Osteocyte (in vitro differentiated cells): ENCODE data around the gene AACS. TPM values are rescaled to one million over a fixed set of nuclear protein-coding genes. Genes with fewer than 3 reads are reported as not detected.
"Not testable (repeated sequence)": the region's sequence is repeated elsewhere in the genome, so short reads cannot be mapped to it uniquely, and the experiment has no call there.

Experiments
- DNase-seq: peaks from one replicate; pipeline ENCODE4 v3.0.0; 2021; ENCODE audit warnings: mixed read lengths; ENCODE audit not compliant: unreplicated experiment; ENCODE audit errors: extremely low spot score
- H3K27ac Mint-ChIP-seq: one replicate; pipeline ENCODE4 v1.8.0; 2021; ENCODE audit warnings: mild to moderate bottlenecking, mixed read lengths; ENCODE audit not compliant: unreplicated experiment
- H3K27me3 Mint-ChIP-seq: one replicate; pipeline ENCODE4 v1.8.0; 2021; ENCODE audit warnings: mixed read lengths; ENCODE audit not compliant: unreplicated experiment
- H3K36me3 Mint-ChIP-seq: one replicate; pipeline ENCODE4 v1.8.0; 2021; ENCODE audit warnings: mixed read lengths; ENCODE audit not compliant: unreplicated experiment
- H3K4me1 Mint-ChIP-seq: one replicate; pipeline ENCODE4 v1.8.0; 2021; ENCODE audit warnings: mixed read lengths; ENCODE audit not compliant: unreplicated experiment
- H3K4me3 Mint-ChIP-seq: one replicate; pipeline ENCODE4 v1.8.0; 2021; ENCODE audit warnings: mild to moderate bottlenecking, moderate library complexity, mixed read lengths; ENCODE audit not compliant: unreplicated experiment
- H3K9me3 Mint-ChIP-seq: one replicate; pipeline ENCODE4 v1.8.0; 2021; ENCODE audit warnings: mixed read lengths; ENCODE audit not compliant: unreplicated experiment
- total RNA-seq: library from RNA; stranded (reverse); gene quantifications from 2 replicates; pipeline ENCODE4 v1.2.1, GENCODE V29; 2021
- TF ChIP-seq, protein P1 (sequence below): fragments of 200-600 bp; sonication (generic); IDR thresholded peaks from 2 replicates; pipeline ENCODE4 v1.5.0; 2021; ENCODE audit warnings: antibody characterized with exemption, mild to moderate bottlenecking, moderate library complexity

Gene AACS
- total RNA-seq, 1 donor from 2014 or later: 22.0 TPM

DNA sequence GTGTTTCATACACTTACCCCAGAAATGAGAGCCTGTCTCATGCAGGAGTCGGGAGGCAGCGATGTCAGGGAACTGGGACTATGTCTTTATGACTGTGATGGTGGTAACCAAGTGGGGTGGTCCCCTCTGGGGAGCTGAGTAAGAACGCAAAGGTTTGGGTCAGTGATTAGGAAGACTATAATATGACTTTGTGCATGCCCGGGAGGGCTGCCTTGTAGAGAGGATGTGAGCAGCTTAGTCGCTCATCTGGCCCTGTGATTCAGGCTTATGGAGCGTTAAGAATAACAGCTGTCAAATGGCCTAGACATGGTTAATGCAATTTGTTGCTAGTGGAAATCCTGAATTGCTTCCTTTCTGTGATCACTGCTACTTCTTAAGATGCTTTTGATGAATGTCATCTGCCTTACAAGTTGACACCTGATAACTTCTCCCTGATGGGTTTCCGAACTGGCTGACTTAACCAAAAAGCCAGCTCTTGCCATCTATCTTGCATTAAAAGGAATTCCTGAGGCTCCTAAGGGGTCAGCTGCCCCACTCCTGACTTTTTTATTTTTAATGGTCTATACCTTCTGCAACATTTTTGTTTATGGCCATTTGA lies 35.4 kb upstream of the AACS start:
- Mint-ChIP-seq H3K27me3 (no peaks in the 10 kb centered on the region), H3K36me3 (no peaks in the 10 kb centered on the region), H3K4me3 (no peak overlapping the region), H3K4me1 (no peaks in the 10 kb centered on the region), H3K27ac (no peak overlapping the region), H3K9me3 (peaks cover under 1% of the 10 kb centered on the region)
- TF ChIP-seq, protein P1, sequence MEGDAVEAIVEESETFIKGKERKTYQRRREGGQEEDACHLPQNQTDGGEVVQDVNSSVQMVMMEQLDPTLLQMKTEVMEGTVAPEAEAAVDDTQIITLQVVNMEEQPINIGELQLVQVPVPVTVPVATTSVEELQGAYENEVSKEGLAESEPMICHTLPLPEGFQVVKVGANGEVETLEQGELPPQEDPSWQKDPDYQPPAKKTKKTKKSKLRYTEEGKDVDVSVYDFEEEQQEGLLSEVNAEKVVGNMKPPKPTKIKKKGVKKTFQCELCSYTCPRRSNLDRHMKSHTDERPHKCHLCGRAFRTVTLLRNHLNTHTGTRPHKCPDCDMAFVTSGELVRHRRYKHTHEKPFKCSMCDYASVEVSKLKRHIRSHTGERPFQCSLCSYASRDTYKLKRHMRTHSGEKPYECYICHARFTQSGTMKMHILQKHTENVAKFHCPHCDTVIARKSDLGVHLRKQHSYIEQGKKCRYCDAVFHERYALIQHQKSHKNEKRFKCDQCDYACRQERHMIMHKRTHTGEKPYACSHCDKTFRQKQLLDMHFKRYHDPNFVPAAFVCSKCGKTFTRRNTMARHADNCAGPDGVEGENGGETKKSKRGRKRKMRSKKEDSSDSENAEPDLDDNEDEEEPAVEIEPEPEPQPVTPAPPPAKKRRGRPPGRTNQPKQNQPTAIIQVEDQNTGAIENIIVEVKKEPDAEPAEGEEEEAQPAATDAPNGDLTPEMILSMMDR: no peak
- no peak for DNase-seq

DNA sequence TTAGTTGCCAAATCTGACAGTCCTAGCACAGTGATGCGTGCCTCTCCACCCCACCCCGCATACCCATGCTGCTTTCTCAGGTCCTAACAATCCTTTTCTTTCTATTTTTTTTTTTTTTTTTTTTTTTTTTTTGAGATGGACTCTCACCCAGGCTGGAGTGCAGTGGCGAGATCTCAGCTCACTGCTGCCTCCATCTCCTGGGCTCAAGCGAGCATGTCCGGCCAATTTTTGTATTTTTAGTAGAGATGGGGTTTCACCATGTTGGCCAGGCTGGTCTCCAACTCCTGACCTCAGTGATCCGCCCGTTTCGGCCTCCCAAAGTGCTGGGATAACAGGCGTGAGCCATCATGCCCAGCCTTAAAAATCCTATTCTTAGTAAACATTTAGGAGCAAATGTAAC lies 33.8 kb upstream of the AACS start:
- H3K4me1 Mint-ChIP-seq, H3K9me3 Mint-ChIP-seq, H3K36me3 Mint-ChIP-seq, H3K27me3 Mint-ChIP-seq, H3K4me3 Mint-ChIP-seq, H3K27ac Mint-ChIP-seq, DNase-seq: not testable (repeated sequence)

DNA sequence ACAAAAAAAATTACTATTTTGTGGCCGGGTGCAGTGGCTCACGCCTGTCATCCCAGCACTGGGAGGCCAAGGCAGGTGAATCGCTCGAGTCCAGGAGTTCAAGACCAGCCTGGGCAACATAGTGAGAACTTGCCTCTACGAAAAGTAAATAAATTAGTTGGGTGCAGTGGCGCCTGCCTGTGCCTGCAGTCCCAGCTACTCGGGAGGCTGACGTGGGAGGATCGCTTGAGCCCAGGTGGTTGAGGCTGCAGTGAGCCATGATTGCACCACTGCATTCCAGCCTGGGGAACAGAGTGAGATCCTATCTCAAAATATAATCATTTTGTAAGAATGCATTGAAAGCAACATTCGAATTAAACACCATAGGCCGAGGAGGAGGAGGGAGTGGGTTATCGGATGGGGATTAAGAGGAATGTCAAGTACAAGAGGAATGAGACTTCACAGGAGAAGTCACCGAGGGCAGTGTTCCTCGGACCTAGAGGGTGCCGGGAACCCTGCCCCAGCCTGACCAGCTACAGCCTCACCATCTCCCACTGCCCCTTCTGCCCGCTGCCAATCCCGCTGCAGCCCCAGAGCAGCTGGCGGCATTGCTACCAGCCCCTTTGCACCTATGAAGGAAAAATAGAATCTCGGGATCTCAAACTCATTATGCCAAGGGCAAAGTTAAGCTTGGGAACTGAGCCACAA lies 32.6 kb upstream of the AACS start:
- Mint-ChIP-seq H3K27ac (no peak overlapping the region), H3K9me3 (peaks cover 4% of the 10 kb centered on the region), H3K4me3 (no peak overlapping the region), H3K27me3 (no peaks in the 10 kb centered on the region), H3K36me3 (no peaks in the 10 kb centered on the region), H3K4me1 (no peaks in the 10 kb centered on the region)
- TF ChIP-seq, protein P1: no peak
- no peak for DNase-seq

DNA sequence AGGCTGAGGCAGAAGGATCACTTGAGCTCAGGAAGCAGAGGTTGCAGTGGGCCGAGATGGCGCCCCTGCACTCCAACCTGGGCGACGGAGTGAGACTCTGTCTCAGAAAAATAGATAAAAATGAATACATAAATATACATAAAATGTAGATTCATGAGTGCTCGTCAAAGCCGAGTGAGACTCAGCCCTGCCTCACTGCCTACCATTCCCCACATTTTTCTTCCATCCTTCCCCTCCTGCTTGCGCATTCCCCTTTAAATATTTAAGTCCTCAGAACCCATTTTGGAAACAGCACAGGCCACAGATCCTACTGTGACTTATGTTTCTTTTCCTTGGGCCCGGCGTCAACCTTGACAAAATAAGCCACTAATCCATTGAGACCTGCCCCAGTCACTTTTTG lies 31.9 kb upstream of the AACS start:
- H3K27ac Mint-ChIP-seq: no peak overlapping the region

DNA sequence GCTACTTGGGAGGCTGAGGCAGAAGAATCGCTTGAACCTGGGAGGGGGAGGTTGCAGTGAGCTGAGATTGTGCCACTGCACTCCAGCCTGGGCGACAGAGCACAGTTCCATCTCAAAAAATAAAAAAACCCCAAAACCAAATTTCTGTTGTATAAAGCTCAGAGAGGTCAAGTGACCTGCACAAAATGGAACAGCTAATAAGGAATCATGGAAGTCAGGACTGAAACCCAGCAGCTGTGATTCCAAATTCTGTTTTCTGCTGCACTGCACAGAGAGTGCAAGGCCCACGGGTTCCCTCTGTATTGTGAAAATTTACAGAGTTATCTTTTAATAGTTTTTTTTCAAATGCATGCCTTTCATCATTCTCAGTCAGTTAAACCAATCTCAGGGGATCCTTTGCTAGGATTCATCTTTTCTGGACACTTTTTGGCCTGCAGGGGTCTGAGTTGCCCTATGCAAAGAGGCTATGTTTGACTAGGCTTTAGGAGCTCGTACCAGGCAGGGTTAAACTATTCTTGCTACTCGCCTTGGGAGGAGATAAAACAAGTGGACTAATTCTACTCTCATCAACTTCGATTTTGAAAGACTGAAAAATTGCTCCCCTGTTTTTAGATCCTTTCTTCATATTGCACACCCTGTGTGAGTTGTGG lies 26.1 kb upstream of the AACS start:
- Mint-ChIP-seq H3K9me3 (peaks cover 4% of the 10 kb centered on the region), H3K36me3 (no peaks in the 10 kb centered on the region), H3K4me3 (no peak overlapping the region), H3K27me3 (peaks cover 6% of the 10 kb centered on the region), H3K4me1 (no peaks in the 10 kb centered on the region), H3K27ac (no peak overlapping the region)
- TF ChIP-seq, protein P1: no peak
- no peak for DNase-seq

More for the DNA sequence above, 31.9 kb upstream of the AACS start:
- TF ChIP-seq, protein P1: no peak
- no peaks in the 10 kb centered on the region for H3K4me1 Mint-ChIP-seq
- no peaks in the 10 kb centered on the region for H3K36me3 Mint-ChIP-seq
- DNase-seq: no peak
- no peak overlapping the region for H3K4me3 Mint-ChIP-seq
- no peaks in the 10 kb centered on the region for H3K27me3 Mint-ChIP-seq
- H3K9me3 Mint-ChIP-seq: peaks cover 4% of the 10 kb centered on the region
